T47D (cell line): ENCODE data around the gene TXNDC15.
"Not testable (repeated sequence)": the region's sequence is repeated elsewhere in the genome, so short reads cannot be mapped to it uniquely, and the experiment has no call there.

ENCODE experiments used
- DNase-seq, 2 experiments: peaks; one replicate each; pipeline versions ENCODE4 v3.0.0 to v3.0.0-alpha.2; 2011 to 2012; ENCODE audit warnings: low read depth in 1 of 2, low spot score in 1 of 2
- JUND ChIP-seq: IDR thresholded peaks from 2 replicates; pipeline ENCODE4 v1.6.1; 2012; ENCODE audit warnings: low read depth
- in situ Hi-C: cut with HindIII; loops from 2 replicates; pipeline ENCODE4 v1.10.0; 2016; ENCODE audit warnings: low sequenced_read_pairs, low pct_unique_long_range_greater_than_20kb

TXNDC15 gene

DNA sequence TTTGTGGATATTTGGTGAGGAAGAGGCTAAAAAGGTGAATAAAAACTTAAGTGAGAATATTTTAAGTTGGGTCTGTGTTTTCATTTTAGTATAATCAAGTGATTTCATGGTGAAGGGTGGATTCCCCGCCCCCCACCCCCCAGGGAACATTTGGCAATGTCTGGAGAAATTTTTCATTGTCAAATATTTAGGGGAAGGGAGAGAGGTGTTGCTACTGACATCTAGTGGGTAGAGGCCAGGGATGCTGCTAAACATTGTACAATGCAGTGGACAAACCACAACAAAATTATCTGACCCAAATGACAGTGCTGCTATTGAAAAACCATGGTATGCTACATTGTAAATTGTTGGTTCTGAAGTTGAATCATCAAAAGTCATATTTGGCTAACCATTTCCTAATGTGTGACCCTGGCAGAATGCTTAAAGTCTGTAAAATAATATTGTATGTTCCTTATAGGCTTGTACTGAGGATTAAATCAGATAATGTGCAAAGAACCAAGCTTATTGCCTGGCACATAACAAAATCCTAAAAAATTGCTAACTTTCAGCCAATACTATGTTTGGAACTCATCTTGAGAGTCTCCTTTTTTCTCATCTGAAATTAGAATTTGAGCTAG lies 22.8 kb upstream of the TXNDC15 start:
- in situ Hi-C loops: no loop called here
- TF ChIP-seq JUND: no peak
- DNase-seq: peak; percentile 24 to 67

GRCh38 chr5:134856465-134856864 lies 17.7 kb upstream of the TXNDC15 start:
- DNase-seq, in situ Hi-C loops: not testable (repeated sequence)

DNA sequence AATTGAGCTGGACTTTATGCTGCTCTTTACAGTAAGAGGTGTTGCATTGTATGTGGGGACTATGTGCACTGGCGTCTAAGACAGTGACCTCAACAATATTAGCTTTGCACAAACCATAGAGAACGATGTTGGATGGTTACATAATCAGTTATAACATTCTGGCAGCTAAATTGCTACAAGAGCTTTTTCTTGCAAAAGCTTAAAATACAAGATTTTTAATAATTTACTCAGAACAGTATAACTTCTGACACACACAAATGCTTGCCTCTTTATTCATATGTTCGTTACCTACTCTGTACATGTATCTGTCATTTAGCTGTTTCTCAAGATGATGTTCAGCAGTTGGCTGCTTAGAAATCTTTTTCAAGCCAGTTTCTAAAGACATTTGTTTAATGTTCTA lies 16.8 kb upstream of the TXNDC15 start:
- in situ Hi-C loops: no loop called here
- DNase-seq: no peak
- no peak for TF ChIP-seq JUND

GRCh38 chr5:134864707-134865106 lies 9.5 kb upstream of the TXNDC15 start:
- in situ Hi-C loops: no loop called here
- no peak for DNase-seq

DNA sequence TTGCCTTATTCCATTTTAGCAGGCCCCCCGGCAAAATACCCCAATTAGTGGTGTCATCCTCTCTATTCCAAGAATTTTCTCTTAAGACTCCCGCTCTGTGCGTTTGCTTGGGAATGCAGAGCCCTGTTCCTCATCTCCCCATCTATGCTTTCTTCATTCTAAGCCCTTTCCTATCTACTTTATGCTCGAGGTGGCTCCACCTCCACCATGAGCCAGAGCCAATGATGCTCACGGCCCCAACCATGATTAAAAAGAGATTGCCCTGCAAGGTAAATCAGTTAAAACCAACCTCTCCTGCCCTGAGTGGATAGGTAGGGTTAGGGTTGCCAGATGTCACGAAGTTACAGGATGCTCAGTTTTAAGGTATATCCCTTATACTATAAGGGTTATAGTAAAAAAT lies 677 bp upstream of the TXNDC15 start:
- in situ Hi-C loops: no loop called here
- no peak for DNase-seq
- no peak for TF ChIP-seq JUND

More at GRCh38 chr5:134864707-134865106, 9.5 kb upstream of the TXNDC15 start:
- no peak for TF ChIP-seq JUND

DNA sequence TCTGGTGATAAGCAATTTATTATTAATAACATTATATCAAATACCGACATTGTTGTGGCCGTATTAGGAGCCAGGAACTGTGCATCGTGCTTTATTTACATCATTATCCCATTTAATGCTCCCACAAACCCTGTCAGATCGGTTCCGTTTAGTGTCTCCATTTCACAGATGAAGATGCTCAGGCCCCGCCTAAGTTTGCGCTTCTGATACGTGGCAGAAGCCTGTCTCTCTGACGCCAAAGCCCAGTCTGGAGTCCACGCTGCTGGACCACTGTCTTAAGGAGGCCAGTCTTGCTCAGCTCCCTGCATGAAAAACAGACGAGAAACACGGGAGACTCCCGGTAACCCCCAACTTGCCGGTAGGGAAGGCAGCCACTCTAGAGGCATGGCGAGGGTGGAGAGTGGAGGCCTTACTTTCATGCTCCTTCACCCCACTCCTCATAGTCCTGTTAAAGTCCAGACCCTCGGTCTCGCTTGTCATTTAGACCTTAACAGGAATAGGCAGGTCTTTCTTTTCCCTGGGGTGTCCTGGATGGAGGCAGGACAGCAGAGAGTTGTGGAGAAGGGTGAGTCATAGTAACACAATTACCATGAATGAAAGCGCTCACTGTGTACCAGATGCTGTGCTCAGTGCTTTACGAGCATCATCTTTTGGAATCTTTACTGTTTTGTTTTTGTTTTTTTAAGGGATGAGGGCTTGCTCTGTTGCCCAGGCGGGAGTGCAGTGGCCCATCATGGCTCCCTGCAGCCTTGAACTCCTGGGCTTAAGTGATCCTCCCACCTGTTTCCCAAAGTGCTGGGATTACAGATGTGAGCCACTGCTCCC lies 872 bp downstream of the TXNDC15 start:
- in situ Hi-C loops: no loop called here
- no peak for TF ChIP-seq JUND
- DNase-seq: peak in 1 of 2 experiments; percentile 49

GRCh38 chr5:134877159-134877558 lies 3.0 kb downstream of the TXNDC15 start:
- in situ Hi-C loops: no loop called here
- DNase-seq: no peak
- no peak for TF ChIP-seq JUND

DNA sequence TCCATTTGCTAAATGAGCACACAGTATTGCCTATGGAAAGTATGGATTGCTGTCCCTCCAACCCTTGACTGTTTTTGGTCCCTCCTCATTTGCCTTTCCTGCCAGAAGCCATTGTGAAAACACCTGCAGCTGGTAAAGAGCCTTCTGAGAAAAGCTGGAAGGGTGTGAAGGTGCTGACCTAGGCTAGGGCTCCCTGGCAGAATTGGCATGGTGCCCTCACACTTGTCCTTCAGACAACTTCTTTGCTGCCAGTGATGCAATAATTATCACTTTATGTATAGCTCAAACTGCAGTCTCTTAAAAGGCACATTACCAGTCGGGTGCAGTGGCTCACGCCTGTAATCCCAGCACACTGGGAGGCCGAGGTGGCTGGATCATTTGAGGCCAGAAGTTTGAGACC lies 4.2 kb downstream of the TXNDC15 start:
- no peak for TF ChIP-seq JUND
- no peak for DNase-seq
- in situ Hi-C loops: no loop called here

DNA sequence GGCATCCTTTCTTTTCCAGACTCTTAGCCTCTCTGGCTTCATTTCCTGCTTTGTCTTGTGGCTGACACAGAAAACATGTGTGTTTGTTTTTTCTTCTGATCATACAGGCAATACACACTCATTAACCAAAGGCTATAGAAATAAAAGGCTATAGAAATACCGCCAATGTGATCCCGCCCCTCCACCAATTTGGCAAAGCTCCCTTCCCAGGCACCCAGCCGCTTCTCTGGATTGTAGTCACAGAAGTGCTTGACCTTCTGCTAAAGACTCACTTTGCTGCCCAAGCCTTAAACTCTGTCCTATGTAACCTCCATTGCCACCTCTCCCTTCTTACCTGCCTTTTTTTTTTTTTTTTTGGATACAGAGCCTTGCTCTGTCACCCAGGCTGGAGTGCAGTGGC lies 5.3 kb downstream of the TXNDC15 start:
- no peak for DNase-seq
- TF ChIP-seq JUND: no peak
- in situ Hi-C loops: no loop called here

DNA sequence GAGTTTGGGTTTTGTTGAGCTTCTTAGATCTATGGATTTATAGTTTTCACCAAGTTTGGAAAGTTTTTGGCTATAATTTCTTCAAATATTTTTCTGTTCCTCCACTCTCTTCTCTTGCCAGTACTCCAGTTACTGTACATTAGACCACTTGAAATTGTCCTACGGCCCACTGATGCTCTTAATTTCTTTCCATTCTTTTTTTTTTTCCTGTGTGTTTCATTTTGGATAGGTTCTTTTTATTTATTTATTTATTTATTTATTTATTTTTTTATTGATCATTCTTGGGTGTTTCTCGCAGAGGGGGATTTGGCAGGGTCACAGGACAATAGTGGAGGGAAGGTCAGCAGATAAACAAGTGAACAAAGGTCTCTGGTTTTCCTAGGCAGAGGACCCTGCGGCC lies 6.8 kb downstream of the TXNDC15 start:
- DNase-seq, in situ Hi-C loops: not testable (repeated sequence)

- in situ Hi-C loops: not testable (repeated sequence)
Measured at GRCh38 chr5:134881711-134882110, 7.5 kb downstream of the TXNDC15 start.

DNA sequence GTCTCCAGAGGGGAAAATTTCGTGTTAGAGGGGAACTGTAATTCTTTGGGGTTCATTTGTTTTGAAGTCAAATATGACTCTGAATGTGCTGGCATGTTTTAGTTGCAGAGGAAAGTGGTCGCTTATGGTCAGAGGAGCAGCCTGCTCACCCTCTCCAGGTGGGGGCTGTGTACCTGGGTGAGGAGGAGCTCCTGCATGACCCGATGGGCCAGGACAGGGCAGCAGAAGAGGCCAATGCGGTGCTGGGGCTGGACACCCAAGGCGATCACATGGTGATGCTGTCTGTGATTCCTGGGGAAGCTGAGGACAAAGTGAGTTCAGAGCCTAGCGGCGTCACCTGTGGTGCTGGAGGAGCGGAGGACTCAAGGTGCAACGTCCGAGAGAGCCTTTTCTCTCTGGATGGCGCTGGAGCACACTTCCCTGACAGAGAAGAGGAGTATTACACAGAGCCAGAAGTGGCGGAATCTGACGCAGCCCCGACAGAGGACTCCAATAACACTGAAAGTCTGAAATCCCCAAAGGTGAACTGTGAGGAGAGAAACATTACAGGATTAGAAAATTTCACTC lies 13.5 kb downstream of the TXNDC15 start:
- DNase-seq: no peak
- TF ChIP-seq JUND: no peak
- in situ Hi-C loops: no loop called here

More at GRCh38 chr5:134881711-134882110, 7.5 kb downstream of the TXNDC15 start:
- not testable (repeated sequence) for DNase-seq

DNA sequence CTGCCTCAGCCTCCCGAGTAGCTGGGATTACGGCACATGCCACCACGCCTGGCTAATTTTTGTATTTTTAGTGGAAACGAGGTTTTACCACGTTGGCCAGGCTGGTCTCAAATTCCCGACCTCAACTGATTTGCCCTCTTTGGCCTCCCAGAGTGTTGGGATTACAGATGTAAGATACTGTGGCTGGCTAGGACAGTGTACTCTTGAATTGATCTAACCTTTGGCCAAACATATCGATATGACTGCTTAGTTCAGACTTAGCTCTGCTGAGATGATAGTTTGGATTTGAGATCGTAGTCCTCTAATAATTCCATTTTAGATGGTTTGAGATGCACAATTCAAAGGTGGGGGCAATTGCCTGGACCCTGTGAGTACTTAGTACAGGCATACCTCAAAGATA lies 15.2 kb downstream of the TXNDC15 start:
- TF ChIP-seq JUND: no peak
- in situ Hi-C loops: no loop called here
- no peak for DNase-seq
